DMS153 treated with DMSO at 0.1 percent for 48 hours (cell line): Measurements from ENCODE around the gene COL5A2.

ENCODE experiments used
- DNase-seq: peaks from one replicate; lab custom pipeline; 2025; ENCODE audit not compliant: unreplicated experiment; lab: John Stamatoyannopoulos, UW

COL5A2 gene

GRCh38 chr2:189179570-189179950 is at the start of gene COL5A2:
TSS of gene COL5A2 (minus strand) at chr2:189179761. CDS start at chr2:189179604, 157 bp downstream.
- no peak for DNase-seq

GRCh38 chr2:189226017-189226416 is 46.5 kb upstream of the COL5A2 start:
- DNase-seq, result no peak

GRCh38 chr2:189225032-189225431 is 45.5 kb upstream of the COL5A2 start:
- no peak for DNase-seq

GRCh38 chr2:189222468-189223105 is 43.0 kb upstream of the COL5A2 start:
- DNase-seq, result no peak

GRCh38 chr2:189221811-189222467 is 42.4 kb upstream of the COL5A2 start:
- no peak for DNase-seq

GRCh38 chr2:189218236-189218635 is 38.7 kb upstream of the COL5A2 start:
- DNase-seq, result no peak

GRCh38 chr2:189217541-189217940 is 38.0 kb upstream of the COL5A2 start:
- DNase-seq, result no peak

GRCh38 chr2:189217051-189217450 is 37.5 kb upstream of the COL5A2 start:
- no peak for DNase-seq

- DNase-seq, result no peak
These were observed 34.9 kb upstream of the COL5A2 start for GRCh38 chr2:189214484-189214883.

- no peak for DNase-seq
These were observed 33.7 kb upstream of the COL5A2 start for GRCh38 chr2:189213250-189213649.

GRCh38 chr2:189210250-189211087 is 30.9 kb upstream of the COL5A2 start:
- no peak for DNase-seq

GRCh38 chr2:189208254-189208653 is 28.7 kb upstream of the COL5A2 start:
- DNase-seq, result no peak

- no peak for DNase-seq
These were observed 24.9 kb upstream of the COL5A2 start for GRCh38 chr2:189204322-189204941.

- DNase-seq, result no peak
These were observed 23.7 kb upstream of the COL5A2 start for GRCh38 chr2:189203177-189203799.

- no peak for DNase-seq
These were observed 20.2 kb upstream of the COL5A2 start for GRCh38 chr2:189199797-189200196.

GRCh38 chr2:189192766-189193165 is 13.2 kb upstream of the COL5A2 start:
- no peak for DNase-seq

GRCh38 chr2:189191766-189192165 is 12.2 kb upstream of the COL5A2 start:
- DNase-seq, result no peak

- DNase-seq, result no peak
These were observed 11.1 kb upstream of the COL5A2 start for GRCh38 chr2:189190685-189191084.

- no peak for DNase-seq
These were observed 8.7 kb upstream of the COL5A2 start for GRCh38 chr2:189188115-189188805.

- no peak for DNase-seq
These were observed 3.6 kb upstream of the COL5A2 start for GRCh38 chr2:189183170-189183569.
